OCI-LY1 (cell line): ENCODE results near the gene AK4.

Experiments
- H2AFZ ChIP-seq: fragments of 200-600 bp; sonication (generic), shearing (Covaris generic); 2 replicates; pipeline ENCODE4 v1.6.0; 2014; ENCODE audit warnings: antibody characterized with exemption, mild to moderate bottlenecking, low read length
- H3F3A ChIP-seq: fragments of 200-600 bp; sonication (generic), shearing (Covaris generic); 2 replicates; pipeline ENCODE4 v1.6.0; 2014; ENCODE audit warnings: mild to moderate bottlenecking, antibody characterized with exemption, low read length, moderate library complexity; ENCODE audit not compliant: insufficient read depth
- H3K27ac ChIP-seq: fragments of 200-600 bp; sonication (generic); 2 replicates; pipeline ENCODE4 v1.5.1; 2014; ENCODE audit warnings: low read length, mixed run types, mild to moderate bottlenecking, low read depth; ENCODE audit not compliant: poor library complexity, severe bottlenecking
- H3K27me3 ChIP-seq: fragments of 200-600 bp; sonication (generic); 2 replicates; pipeline ENCODE4 v1.6.0; 2014; ENCODE audit warnings: antibody characterized with exemption, mild to moderate bottlenecking, low read length, moderate library complexity; ENCODE audit not compliant: insufficient read depth
- H3K36me3 ChIP-seq: fragments of 200-600 bp; sonication (generic); 2 replicates; pipeline ENCODE4 v1.6.1; 2014; ENCODE audit warnings: mild to moderate bottlenecking, antibody characterized with exemption, low read length, moderate library complexity, mixed read lengths; ENCODE audit not compliant: insufficient read depth
- H3K4me1 ChIP-seq: fragments of 200-600 bp; sonication (generic); 2 replicates; pipeline ENCODE4 v1.5.1; 2014; ENCODE audit warnings: mild to moderate bottlenecking, low read length, moderate library complexity; ENCODE audit not compliant: insufficient read depth, severe bottlenecking
- H3K4me2 ChIP-seq: fragments of 200-600 bp; sonication (generic), shearing (Covaris generic); 2 replicates; pipeline ENCODE4 v1.6.1; 2014; ENCODE audit warnings: low read length
- H3K4me3 ChIP-seq: fragments of 200-600 bp; sonication (generic); 2 replicates; pipeline ENCODE4 v1.5.1; 2014; ENCODE audit warnings: low read length, low read depth, mild to moderate bottlenecking, mixed read lengths; ENCODE audit not compliant: poor library complexity, severe bottlenecking
- H3K79me2 ChIP-seq: fragments of 200-600 bp; shearing (Covaris generic); 2 replicates; pipeline ENCODE4 v1.6.1; 2016; ENCODE audit warnings: mixed run types, low read length, mixed read lengths; ENCODE audit not compliant: insufficient read depth
- H3K9ac ChIP-seq: fragments of 200-600 bp; sonication (generic), shearing (Covaris generic); 2 replicates; pipeline ENCODE4 v1.6.1; 2014; ENCODE audit warnings: mild to moderate bottlenecking, low read length, mixed read lengths
- H3K9me2 ChIP-seq: fragments of 200-600 bp; sonication (generic), shearing (Covaris generic); 2 replicates; pipeline ENCODE4 v1.6.1; 2014; ENCODE audit warnings: low read depth, mild to moderate bottlenecking, low read length, mixed read lengths
- H3K9me3 ChIP-seq: fragments of 200-600 bp; shearing (Covaris generic); 2 replicates; pipeline ENCODE4 v1.6.1; 2014; ENCODE audit warnings: low read length, mixed read lengths
- H4K20me1 ChIP-seq: fragments of 200-600 bp; sonication (generic), shearing (Covaris generic); 2 replicates; pipeline ENCODE4 v1.6.0; 2016; ENCODE audit warnings: mild to moderate bottlenecking, low read length; ENCODE audit not compliant: insufficient read depth
- EZH2 ChIP-seq: fragments of 200-600 bp; sonication (generic), shearing (Covaris generic); IDR thresholded peaks from 2 replicates; pipeline ENCODE4 v1.8.0; 2017; ENCODE audit warnings: borderline replicate concordance, mixed run types, mild to moderate bottlenecking, antibody characterized with exemption, low read length, moderate library complexity, mixed read lengths
- TF ChIP-seq, protein P1 (sequence below): fragments of 200-600 bp; sonication (generic), shearing (Covaris generic); IDR thresholded peaks from 2 replicates; pipeline ENCODE4 v1.5.1; 2017; ENCODE audit warnings: mild to moderate bottlenecking, antibody characterized with exemption, low read length, moderate library complexity, mixed read lengths

The AK4 gene

DNA sequence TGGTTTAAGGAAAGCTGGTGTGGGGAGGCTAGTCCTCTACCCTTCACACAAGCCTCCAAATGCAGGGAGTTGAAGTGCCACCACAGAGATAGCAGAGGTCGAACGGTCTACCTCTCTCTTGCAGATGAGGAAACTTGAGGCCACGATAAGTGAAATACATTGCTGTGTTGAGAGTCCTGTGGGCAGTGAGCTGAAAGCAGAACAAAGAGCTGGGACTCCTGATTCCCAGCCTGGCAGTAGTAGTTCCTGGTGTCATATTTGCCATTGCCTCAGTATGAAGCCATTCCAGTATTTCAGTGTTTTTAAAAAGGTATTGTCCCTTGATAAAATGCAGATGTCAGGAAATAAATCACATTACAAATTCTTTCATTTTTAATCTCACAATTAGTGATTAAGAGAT is 28.6 kb downstream of the AK4 start:
- H3K79me2 ChIP-seq = no peaks in the 10 kb centered on the region
- no peaks in the 10 kb centered on the region for H3F3A ChIP-seq
- H3K27ac ChIP-seq = no peak overlapping the region
- no peaks in the 10 kb centered on the region for H4K20me1 ChIP-seq
- H3K4me2 ChIP-seq = no peak overlapping the region
- H2AFZ ChIP-seq = no peak overlapping the region
- no peak overlapping the region for H3K4me3 ChIP-seq
- H3K27me3 ChIP-seq = no peaks in the 10 kb centered on the region
- no peak overlapping the region for H3K9ac ChIP-seq
- H3K9me2 ChIP-seq = no peaks in the 10 kb centered on the region
- H3K4me1 ChIP-seq = no peaks in the 10 kb centered on the region
- H3K36me3 ChIP-seq = no peaks in the 10 kb centered on the region
- no peaks in the 10 kb centered on the region for H3K9me3 ChIP-seq
- no peak for TF ChIP-seq EZH2
- TF ChIP-seq, protein P1, sequence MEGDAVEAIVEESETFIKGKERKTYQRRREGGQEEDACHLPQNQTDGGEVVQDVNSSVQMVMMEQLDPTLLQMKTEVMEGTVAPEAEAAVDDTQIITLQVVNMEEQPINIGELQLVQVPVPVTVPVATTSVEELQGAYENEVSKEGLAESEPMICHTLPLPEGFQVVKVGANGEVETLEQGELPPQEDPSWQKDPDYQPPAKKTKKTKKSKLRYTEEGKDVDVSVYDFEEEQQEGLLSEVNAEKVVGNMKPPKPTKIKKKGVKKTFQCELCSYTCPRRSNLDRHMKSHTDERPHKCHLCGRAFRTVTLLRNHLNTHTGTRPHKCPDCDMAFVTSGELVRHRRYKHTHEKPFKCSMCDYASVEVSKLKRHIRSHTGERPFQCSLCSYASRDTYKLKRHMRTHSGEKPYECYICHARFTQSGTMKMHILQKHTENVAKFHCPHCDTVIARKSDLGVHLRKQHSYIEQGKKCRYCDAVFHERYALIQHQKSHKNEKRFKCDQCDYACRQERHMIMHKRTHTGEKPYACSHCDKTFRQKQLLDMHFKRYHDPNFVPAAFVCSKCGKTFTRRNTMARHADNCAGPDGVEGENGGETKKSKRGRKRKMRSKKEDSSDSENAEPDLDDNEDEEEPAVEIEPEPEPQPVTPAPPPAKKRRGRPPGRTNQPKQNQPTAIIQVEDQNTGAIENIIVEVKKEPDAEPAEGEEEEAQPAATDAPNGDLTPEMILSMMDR = no peak

DNA sequence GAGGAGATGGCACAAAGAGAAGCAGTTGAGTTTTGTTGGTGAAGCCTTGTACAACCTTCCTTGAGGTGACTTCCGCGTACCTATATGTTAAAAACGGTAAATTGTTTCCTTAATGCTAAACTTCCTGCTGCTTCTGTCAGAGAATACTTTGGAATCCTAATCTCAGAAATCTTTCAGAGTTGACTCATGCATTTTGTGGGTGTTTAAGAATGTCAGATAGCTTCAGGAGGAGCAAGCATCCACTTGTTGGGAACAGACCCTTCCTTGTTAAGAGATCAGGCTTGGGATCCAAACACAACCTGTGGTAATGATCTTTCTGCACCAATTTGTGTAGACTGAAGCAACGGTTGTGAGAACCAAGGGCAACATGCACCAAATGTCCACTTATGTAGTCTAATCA is 29.5 kb downstream of the AK4 start:
- Histone ChIP-seq H3K4me2 (no peak overlapping the region), H3K9me3 (no peaks in the 10 kb centered on the region), H3K27ac (no peak overlapping the region), H3F3A (no peaks in the 10 kb centered on the region), H4K20me1 (no peaks in the 10 kb centered on the region), H3K9ac (no peak overlapping the region), H3K4me3 (no peak overlapping the region), H2AFZ (no peak overlapping the region), H3K36me3 (no peaks in the 10 kb centered on the region), H3K27me3 (no peaks in the 10 kb centered on the region), H3K79me2 (no peaks in the 10 kb centered on the region), H3K9me2 (no peaks in the 10 kb centered on the region), H3K4me1 (no peaks in the 10 kb centered on the region)
- TF ChIP-seq EZH2 = no peak
- TF ChIP-seq, protein P1 = no peak

DNA sequence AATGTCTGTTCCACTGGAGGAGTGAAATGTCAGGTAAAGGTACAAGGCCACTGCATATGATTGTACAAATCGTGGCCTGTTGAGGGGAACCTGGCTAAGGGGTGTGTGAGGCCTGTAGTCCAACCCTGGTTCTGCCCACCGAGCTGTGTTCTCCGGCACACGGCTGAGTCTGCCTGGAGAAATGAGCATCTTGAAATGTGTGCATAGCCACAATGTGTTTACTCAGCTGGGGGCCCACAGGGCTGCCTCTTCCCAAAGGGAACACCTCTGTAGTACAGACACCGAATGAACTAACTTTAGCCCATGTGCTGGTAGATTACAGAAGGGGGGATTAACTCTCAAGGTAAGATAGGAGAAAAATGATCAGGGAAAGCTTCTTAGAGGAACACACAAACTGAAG is 30.2 kb downstream of the AK4 start:
- Histone ChIP-seq H3K4me3 (no peak overlapping the region), H3K79me2 (no peaks in the 10 kb centered on the region), H3K4me2 (no peak overlapping the region), H3K27ac (no peak overlapping the region), H4K20me1 (no peaks in the 10 kb centered on the region), H3K27me3 (no peaks in the 10 kb centered on the region), H3K9ac (no peak overlapping the region), H3F3A (no peaks in the 10 kb centered on the region), H3K9me3 (no peaks in the 10 kb centered on the region), H3K4me1 (no peaks in the 10 kb centered on the region), H2AFZ (no peak overlapping the region), H3K9me2 (no peaks in the 10 kb centered on the region), H3K36me3 (no peaks in the 10 kb centered on the region)
- TF ChIP-seq, protein P1 = no peak
- no peak for TF ChIP-seq EZH2
